IMR-90 (cell line): ENCODE data around the gene AUTS2. TPM values are rescaled to one million over a fixed set of nuclear protein-coding genes. Genes with fewer than 3 reads are reported as not detected.

Source experiments
- BHLHE40 ChIP-seq: fragments of 150-350 bp; IDR thresholded peaks from 2 replicates; pipeline ENCODE4 v1.6.1; 2016; ENCODE audit warnings: mild to moderate bottlenecking, low read depth, low read length
- CEBPB ChIP-seq: IDR thresholded peaks from 2 replicates; pipeline ENCODE4 v1.6.1; 2012; ENCODE audit warnings: low read depth, low read length, improper control_type of control experiment
- CHD1 ChIP-seq: IDR thresholded peaks from 2 replicates; pipeline ENCODE4 v1.6.1; 2012; ENCODE audit warnings: low read depth, low read length, improper control_type of control experiment
- FOS ChIP-seq: fragments of 150-350 bp; IDR thresholded peaks from 2 replicates; pipeline ENCODE4 v1.6.1; 2016; ENCODE audit warnings: low read depth, low read length
- NFE2L2 ChIP-seq: fragments of 150-350 bp; IDR thresholded peaks from 2 replicates; pipeline ENCODE4 v1.6.1; 2016; ENCODE audit warnings: low read depth, mild to moderate bottlenecking, low read length
- RFX5 ChIP-seq: IDR thresholded peaks from 2 replicates; pipeline ENCODE4 v1.8.0; 2012; ENCODE audit warnings: low read depth, mild to moderate bottlenecking, low read length, moderate library complexity
- polyA plus RNA-seq, 3 experiments: library from polyadenylated mRNA; depleted of rRNA; stranded (reverse); fragments of >200 nt; gene quantifications; 2 replicates each; pipeline ENCODE4 v1.2.3, GENCODE V29; 2012; ENCODE audit warnings: low replicate concordance in 1 of 3
- total RNA-seq: library from RNA; depleted of rRNA; stranded (reverse); fragments of >200 nt; gene quantifications from 2 replicates; pipeline ENCODE4 v1.2.3, GENCODE V29; 2012
- TF ChIP-seq, protein P1 (sequence below): fragments of 150-350 bp; IDR thresholded peaks from 2 replicates; pipeline ENCODE4 v1.6.1; 2016; ENCODE audit warnings: low read depth, mild to moderate bottlenecking, low read length, moderate library complexity, borderline replicate concordance

Gene AUTS2
- total and polyA plus RNA-seq, 2 of the 4 experiments (the other 2 are of a cell fraction) = 0.90 to 3.0 TPM

DNA sequence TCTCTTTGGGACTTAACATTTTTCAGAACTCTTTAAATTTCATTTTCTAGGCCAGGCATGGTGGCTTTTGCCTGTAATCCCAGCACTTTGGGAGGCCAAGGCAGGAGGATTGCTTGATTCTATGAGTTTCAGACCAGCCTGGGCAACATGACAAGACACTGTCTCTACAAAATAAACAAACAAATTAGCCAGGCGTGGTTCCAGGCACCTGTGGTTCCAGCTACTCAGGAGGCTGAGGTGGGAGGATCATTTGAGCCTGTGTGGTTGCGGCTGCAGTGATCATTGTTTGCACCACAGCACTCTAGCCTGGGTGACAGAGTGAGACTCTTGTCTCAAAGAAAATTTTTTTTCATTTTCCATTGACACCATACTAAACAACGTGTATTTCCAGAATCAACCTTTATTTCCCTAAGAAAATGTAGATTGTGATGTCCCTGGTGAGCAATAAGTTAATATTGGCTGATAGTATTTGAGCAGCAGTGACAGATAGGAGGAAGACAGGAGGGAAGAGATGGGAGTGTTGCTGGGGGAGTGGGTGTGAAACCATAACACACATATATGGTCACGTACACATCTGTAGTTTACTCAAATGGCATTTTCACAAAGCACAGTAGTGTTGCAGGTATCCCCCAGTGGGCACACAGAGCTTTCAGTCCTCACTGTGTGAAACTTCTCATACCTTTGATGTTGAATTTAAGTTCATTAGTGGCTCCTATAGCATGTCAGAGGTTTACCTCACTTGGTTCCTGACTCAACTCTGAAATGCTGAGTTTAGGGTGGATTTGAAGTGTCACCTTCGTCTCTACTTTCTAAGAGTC lies 205.6 kb downstream of the AUTS2 start (continued):
- no peak for TF ChIP-seq FOS
- no peak for TF ChIP-seq RFX5
- TF ChIP-seq, protein P1, sequence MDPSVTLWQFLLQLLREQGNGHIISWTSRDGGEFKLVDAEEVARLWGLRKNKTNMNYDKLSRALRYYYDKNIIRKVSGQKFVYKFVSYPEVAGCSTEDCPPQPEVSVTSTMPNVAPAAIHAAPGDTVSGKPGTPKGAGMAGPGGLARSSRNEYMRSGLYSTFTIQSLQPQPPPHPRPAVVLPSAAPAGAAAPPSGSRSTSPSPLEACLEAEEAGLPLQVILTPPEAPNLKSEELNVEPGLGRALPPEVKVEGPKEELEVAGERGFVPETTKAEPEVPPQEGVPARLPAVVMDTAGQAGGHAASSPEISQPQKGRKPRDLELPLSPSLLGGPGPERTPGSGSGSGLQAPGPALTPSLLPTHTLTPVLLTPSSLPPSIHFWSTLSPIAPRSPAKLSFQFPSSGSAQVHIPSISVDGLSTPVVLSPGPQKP = no peak
- no peak for TF ChIP-seq NFE2L2
- TF ChIP-seq CHD1 = no peak
- TF ChIP-seq CEBPB = no peak
- no peak for TF ChIP-seq BHLHE40
